OCI-LY1 (cell line): Measurements from ENCODE around the gene SYNE2.

Experiments used
- H2AFZ ChIP-seq: fragments of 200-600 bp; sonication (generic), shearing (Covaris generic); 2 replicates; pipeline ENCODE4 v1.6.0; 2014; ENCODE audit warnings: antibody characterized with exemption, mild to moderate bottlenecking, low read length
- H3F3A ChIP-seq: fragments of 200-600 bp; sonication (generic), shearing (Covaris generic); 2 replicates; pipeline ENCODE4 v1.6.0; 2014; ENCODE audit warnings: mild to moderate bottlenecking, antibody characterized with exemption, low read length, moderate library complexity; ENCODE audit not compliant: insufficient read depth
- H3K27ac ChIP-seq: fragments of 200-600 bp; sonication (generic); 2 replicates; pipeline ENCODE4 v1.5.1; 2014; ENCODE audit warnings: low read length, mixed run types, mild to moderate bottlenecking, low read depth; ENCODE audit not compliant: poor library complexity, severe bottlenecking
- H3K27me3 ChIP-seq: fragments of 200-600 bp; sonication (generic); 2 replicates; pipeline ENCODE4 v1.6.0; 2014; ENCODE audit warnings: antibody characterized with exemption, mild to moderate bottlenecking, low read length, moderate library complexity; ENCODE audit not compliant: insufficient read depth
- H3K36me3 ChIP-seq: fragments of 200-600 bp; sonication (generic); 2 replicates; pipeline ENCODE4 v1.6.1; 2014; ENCODE audit warnings: mild to moderate bottlenecking, antibody characterized with exemption, low read length, moderate library complexity, mixed read lengths; ENCODE audit not compliant: insufficient read depth
- H3K4me1 ChIP-seq: fragments of 200-600 bp; sonication (generic); 2 replicates; pipeline ENCODE4 v1.5.1; 2014; ENCODE audit warnings: mild to moderate bottlenecking, low read length, moderate library complexity; ENCODE audit not compliant: insufficient read depth, severe bottlenecking
- H3K4me2 ChIP-seq: fragments of 200-600 bp; sonication (generic), shearing (Covaris generic); 2 replicates; pipeline ENCODE4 v1.6.1; 2014; ENCODE audit warnings: low read length
- H3K4me3 ChIP-seq: fragments of 200-600 bp; sonication (generic); 2 replicates; pipeline ENCODE4 v1.5.1; 2014; ENCODE audit warnings: low read length, low read depth, mild to moderate bottlenecking, mixed read lengths; ENCODE audit not compliant: poor library complexity, severe bottlenecking
- H3K79me2 ChIP-seq: fragments of 200-600 bp; shearing (Covaris generic); 2 replicates; pipeline ENCODE4 v1.6.1; 2016; ENCODE audit warnings: mixed run types, low read length, mixed read lengths; ENCODE audit not compliant: insufficient read depth
- H3K9ac ChIP-seq: fragments of 200-600 bp; sonication (generic), shearing (Covaris generic); 2 replicates; pipeline ENCODE4 v1.6.1; 2014; ENCODE audit warnings: mild to moderate bottlenecking, low read length, mixed read lengths
- H3K9me2 ChIP-seq: fragments of 200-600 bp; sonication (generic), shearing (Covaris generic); 2 replicates; pipeline ENCODE4 v1.6.1; 2014; ENCODE audit warnings: low read depth, mild to moderate bottlenecking, low read length, mixed read lengths
- H3K9me3 ChIP-seq: fragments of 200-600 bp; shearing (Covaris generic); 2 replicates; pipeline ENCODE4 v1.6.1; 2014; ENCODE audit warnings: low read length, mixed read lengths
- H4K20me1 ChIP-seq: fragments of 200-600 bp; sonication (generic), shearing (Covaris generic); 2 replicates; pipeline ENCODE4 v1.6.0; 2016; ENCODE audit warnings: mild to moderate bottlenecking, low read length; ENCODE audit not compliant: insufficient read depth
- EZH2 ChIP-seq: fragments of 200-600 bp; sonication (generic), shearing (Covaris generic); IDR thresholded peaks from 2 replicates; pipeline ENCODE4 v1.8.0; 2017; ENCODE audit warnings: borderline replicate concordance, mixed run types, mild to moderate bottlenecking, antibody characterized with exemption, low read length, moderate library complexity, mixed read lengths
- TF ChIP-seq, protein P1 (sequence below): fragments of 200-600 bp; sonication (generic), shearing (Covaris generic); IDR thresholded peaks from 2 replicates; pipeline ENCODE4 v1.5.1; 2017; ENCODE audit warnings: mild to moderate bottlenecking, antibody characterized with exemption, low read length, moderate library complexity, mixed read lengths

The SYNE2 gene

DNA sequence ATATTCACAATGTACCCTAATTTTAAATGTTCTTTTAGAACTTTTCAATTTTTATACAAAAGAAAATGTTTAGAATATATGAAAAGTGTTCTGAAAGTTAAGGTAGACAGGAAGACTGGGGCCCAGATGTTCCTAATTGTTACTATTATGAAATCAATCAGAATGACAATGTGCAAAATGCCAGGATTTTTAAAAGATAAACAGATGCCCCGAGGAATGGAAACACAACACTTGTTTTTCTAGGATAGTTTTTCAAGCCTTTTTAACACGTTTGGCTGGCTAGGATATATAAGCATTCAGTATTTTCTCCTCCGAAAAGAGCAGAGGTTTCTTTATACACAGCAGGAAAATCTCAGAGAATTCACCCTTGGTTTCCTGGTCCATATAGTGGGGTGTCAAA, 334.5 kb downstream of the SYNE2 start:
- TF ChIP-seq, protein P1, sequence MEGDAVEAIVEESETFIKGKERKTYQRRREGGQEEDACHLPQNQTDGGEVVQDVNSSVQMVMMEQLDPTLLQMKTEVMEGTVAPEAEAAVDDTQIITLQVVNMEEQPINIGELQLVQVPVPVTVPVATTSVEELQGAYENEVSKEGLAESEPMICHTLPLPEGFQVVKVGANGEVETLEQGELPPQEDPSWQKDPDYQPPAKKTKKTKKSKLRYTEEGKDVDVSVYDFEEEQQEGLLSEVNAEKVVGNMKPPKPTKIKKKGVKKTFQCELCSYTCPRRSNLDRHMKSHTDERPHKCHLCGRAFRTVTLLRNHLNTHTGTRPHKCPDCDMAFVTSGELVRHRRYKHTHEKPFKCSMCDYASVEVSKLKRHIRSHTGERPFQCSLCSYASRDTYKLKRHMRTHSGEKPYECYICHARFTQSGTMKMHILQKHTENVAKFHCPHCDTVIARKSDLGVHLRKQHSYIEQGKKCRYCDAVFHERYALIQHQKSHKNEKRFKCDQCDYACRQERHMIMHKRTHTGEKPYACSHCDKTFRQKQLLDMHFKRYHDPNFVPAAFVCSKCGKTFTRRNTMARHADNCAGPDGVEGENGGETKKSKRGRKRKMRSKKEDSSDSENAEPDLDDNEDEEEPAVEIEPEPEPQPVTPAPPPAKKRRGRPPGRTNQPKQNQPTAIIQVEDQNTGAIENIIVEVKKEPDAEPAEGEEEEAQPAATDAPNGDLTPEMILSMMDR: no peak
- TF ChIP-seq EZH2: no peak
- Histone ChIP-seq H2AFZ (no peak overlapping the region), H3K36me3 (peaks cover 72% of the 10 kb centered on the region), H3K9ac (no peak overlapping the region), H3K27me3 (no peaks in the 10 kb centered on the region), H4K20me1 (no peaks in the 10 kb centered on the region), H3K9me2 (no peaks in the 10 kb centered on the region), H3K4me2 (no peak overlapping the region), H3K27ac (no peak overlapping the region), H3K4me3 (no peak overlapping the region), H3K4me1 (no peaks in the 10 kb centered on the region), H3F3A (no peaks in the 10 kb centered on the region), H3K79me2 (no peaks in the 10 kb centered on the region), H3K9me3 (no peaks in the 10 kb centered on the region)

DNA sequence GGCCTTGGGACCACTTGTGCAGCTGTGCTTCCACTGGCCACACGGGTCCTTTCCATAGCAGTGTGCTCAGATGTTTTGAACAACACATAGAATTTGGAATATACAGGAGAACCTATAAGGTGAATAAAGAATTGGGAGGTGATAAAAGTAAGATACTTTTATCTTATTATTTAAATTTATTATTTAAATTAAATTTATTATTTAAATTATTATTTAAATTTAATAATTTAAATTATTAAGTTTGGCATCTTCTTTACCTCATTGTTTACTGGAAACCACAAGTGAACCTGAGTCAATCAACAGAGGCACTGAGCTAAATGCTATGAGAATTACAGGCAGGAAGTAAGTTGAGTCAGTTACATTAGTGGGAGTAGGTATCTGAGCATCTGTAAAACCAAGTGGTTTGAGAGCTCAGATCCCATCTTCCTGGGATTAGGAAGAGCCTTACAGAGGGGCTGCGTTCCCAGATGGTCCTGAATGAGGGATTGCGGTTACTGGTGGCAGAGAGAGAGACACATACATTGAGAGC, 338.2 kb downstream of the SYNE2 start:
- H3K27me3 ChIP-seq: no peaks in the 10 kb centered on the region
- peak overlapping the region; percentile 9 for H3K27ac ChIP-seq
- no peaks in the 10 kb centered on the region for H3K9me3 ChIP-seq
- H3K4me1 ChIP-seq: peaks cover 24% of the 10 kb centered on the region
- H3K79me2 ChIP-seq: no peaks in the 10 kb centered on the region
- no peak overlapping the region for H3K9ac ChIP-seq
- no peak overlapping the region for H3K4me2 ChIP-seq
- TF ChIP-seq, protein P1: no peak
- TF ChIP-seq EZH2: no peak
- H2AFZ ChIP-seq: no peak overlapping the region
- H3K9me2 ChIP-seq: no peaks in the 10 kb centered on the region
- H3K4me3 ChIP-seq: no peak overlapping the region
- H4K20me1 ChIP-seq: no peaks in the 10 kb centered on the region
- peaks cover 70% of the 10 kb centered on the region for H3K36me3 ChIP-seq
- no peaks in the 10 kb centered on the region for H3F3A ChIP-seq

DNA sequence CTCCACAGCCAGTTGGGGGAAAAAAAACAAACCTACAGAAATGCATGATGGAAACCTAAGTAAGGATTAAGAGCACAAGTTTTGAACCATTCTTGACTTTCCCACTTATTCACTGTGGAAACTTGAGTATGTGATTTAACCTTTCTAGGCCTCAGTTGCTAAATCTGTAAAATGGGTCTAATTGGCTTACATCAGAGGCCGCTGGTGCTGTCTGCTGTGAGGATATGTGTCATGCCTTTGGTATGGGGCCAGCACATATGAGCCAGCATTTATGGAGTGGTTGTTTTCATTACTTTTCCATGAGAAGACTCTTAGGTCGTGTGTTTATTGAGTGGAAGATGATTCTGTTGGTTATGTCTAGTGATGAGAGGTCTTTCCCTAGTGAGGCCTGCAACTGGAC, 339.0 kb downstream of the SYNE2 start:
- Histone ChIP-seq H3K9me2 (no peaks in the 10 kb centered on the region), H3K4me1 (peaks cover 32% of the 10 kb centered on the region), H3K4me2 (no peak overlapping the region), H3K27ac (peak overlapping the region; percentile 9), H3K36me3 (peaks cover 62% of the 10 kb centered on the region), H3K9me3 (no peaks in the 10 kb centered on the region), H3K4me3 (no peak overlapping the region), H3F3A (no peaks in the 10 kb centered on the region), H3K27me3 (no peaks in the 10 kb centered on the region), H3K9ac (no peak overlapping the region), H4K20me1 (no peaks in the 10 kb centered on the region), H3K79me2 (no peaks in the 10 kb centered on the region), H2AFZ (no peak overlapping the region)
- TF ChIP-seq, protein P1: no peak
- TF ChIP-seq EZH2: no peak
